Kidney epithelial cell (primary cell): ENCODE results near the gene MRPL51. TPM values are rescaled to one million over a fixed set of nuclear protein-coding genes. Genes with fewer than 3 reads are reported as not detected.

Experiments
- DNase-seq: peaks from one replicate; pipeline ENCODE4 v3.0.0-alpha.2; 2010; ENCODE audit warnings: low read depth
- H3K27me3 ChIP-seq: 2 replicates; pipeline ENCODE4 v1.6.0; 2011; ENCODE audit warnings: low read length; ENCODE audit not compliant: control insufficient read depth, insufficient read depth
- H3K36me3 ChIP-seq: 2 replicates; pipeline ENCODE4 v1.5.1; 2011; ENCODE audit warnings: low read length; ENCODE audit not compliant: control insufficient read depth, insufficient read depth
- H3K4me3 ChIP-seq: 2 replicates; pipeline ENCODE4 v1.5.1; 2011; ENCODE audit warnings: low read depth, mild to moderate bottlenecking, control low read depth, low read length
- total RNA-seq: library from RNA; depleted of rRNA; stranded (reverse); fragments of >200 nt; gene quantifications from 2 replicates; pipeline ENCODE4 v1.2.3, GENCODE V29; 2015
- TF ChIP-seq, protein P1 (sequence below): IDR thresholded peaks from 2 replicates; pipeline ENCODE4 v1.5.1; 2011; ENCODE audit warnings: mild to moderate bottlenecking, moderate library complexity, low read length, control low read depth, inconsistent platforms; ENCODE audit not compliant: insufficient read depth, poor library complexity, severe bottlenecking

The MRPL51 gene
- total RNA-seq, 1 donor from 2014 or later = 78.3 TPM

GRCh38 chr12:6444031-6444430 lies 49.0 kb downstream of the MRPL51 start:
- H3K4me3 ChIP-seq = no peak overlapping the region
- DNase-seq = no peak
- TF ChIP-seq, protein P1, sequence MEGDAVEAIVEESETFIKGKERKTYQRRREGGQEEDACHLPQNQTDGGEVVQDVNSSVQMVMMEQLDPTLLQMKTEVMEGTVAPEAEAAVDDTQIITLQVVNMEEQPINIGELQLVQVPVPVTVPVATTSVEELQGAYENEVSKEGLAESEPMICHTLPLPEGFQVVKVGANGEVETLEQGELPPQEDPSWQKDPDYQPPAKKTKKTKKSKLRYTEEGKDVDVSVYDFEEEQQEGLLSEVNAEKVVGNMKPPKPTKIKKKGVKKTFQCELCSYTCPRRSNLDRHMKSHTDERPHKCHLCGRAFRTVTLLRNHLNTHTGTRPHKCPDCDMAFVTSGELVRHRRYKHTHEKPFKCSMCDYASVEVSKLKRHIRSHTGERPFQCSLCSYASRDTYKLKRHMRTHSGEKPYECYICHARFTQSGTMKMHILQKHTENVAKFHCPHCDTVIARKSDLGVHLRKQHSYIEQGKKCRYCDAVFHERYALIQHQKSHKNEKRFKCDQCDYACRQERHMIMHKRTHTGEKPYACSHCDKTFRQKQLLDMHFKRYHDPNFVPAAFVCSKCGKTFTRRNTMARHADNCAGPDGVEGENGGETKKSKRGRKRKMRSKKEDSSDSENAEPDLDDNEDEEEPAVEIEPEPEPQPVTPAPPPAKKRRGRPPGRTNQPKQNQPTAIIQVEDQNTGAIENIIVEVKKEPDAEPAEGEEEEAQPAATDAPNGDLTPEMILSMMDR = no peak
- no peaks in the 10 kb centered on the region for H3K36me3 ChIP-seq
- H3K27me3 ChIP-seq = no peaks in the 10 kb centered on the region

DNA sequence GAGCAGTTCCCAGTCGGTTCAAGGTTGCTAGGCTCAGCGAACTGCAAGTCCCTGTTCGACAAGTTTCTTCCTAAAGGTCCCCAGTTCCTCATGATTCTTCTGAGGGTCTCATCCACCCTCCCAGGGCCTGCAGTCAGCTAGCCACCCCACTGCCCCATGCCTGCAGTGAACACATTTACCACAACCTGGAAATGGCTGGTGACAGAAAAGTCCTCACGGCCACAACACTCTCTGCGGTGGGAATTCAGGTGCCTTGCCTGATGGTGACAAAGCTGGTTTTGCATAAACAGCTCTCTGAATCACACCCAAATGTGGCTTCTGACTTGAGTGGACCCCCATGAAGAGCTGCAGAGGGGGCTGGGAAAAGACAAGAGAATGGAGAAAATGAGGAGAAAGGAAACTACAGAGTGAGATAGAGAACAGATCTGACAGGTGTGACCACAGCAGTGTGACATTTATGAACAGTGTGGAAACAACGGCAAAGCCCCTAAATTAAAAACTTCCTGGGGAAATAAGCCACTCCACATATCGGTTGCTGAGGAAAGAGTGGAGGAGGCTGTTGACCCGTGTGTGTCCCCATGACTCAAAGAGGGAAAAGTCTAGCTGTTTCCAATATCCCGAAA lies 49.6 kb downstream of the MRPL51 start:
- TF ChIP-seq, protein P1 = no peak
- no peak overlapping the region for H3K4me3 ChIP-seq
- no peak for DNase-seq
- no peaks in the 10 kb centered on the region for H3K36me3 ChIP-seq
- no peaks in the 10 kb centered on the region for H3K27me3 ChIP-seq

GRCh38 chr12:6442836-6443235 lies 50.2 kb downstream of the MRPL51 start:
- DNase-seq = no peak
- no peaks in the 10 kb centered on the region for H3K27me3 ChIP-seq
- TF ChIP-seq, protein P1 = no peak
- no peak overlapping the region for H3K4me3 ChIP-seq
- H3K36me3 ChIP-seq = no peaks in the 10 kb centered on the region

Other genes starting within 250 kb of the MRPL51 start
- gene PLEKHG6, start 182.6 kb downstream of the MRPL51 start, total RNA-seq = 2.3 and 3.3 TPM in 2 replicates
- 115 and 143 TPM in 2 replicates for gene TNFRSF1A, start 151.2 kb downstream of the MRPL51 start, total RNA-seq
- 10.4 and 11.1 TPM in 2 replicates for gene SCNN1A, start 117.7 kb downstream of the MRPL51 start, total RNA-seq
- gene LTBR, start 109.1 kb downstream of the MRPL51 start, total RNA-seq = 134 and 219 TPM in 2 replicates
- not detected in 2 replicates for gene CD27, start 48.3 kb downstream of the MRPL51 start, total RNA-seq
- 14.4 and 18.9 TPM in 2 replicates for gene TAPBPL, start 41.2 kb downstream of the MRPL51 start, total RNA-seq
- 1.6 and 4.8 TPM in 2 replicates for gene VAMP1, start 22.6 kb downstream of the MRPL51 start, total RNA-seq
- gene NCAPD2, start 840 bp upstream of the MRPL51 start, total RNA-seq = 62.3 and 98.0 TPM in 2 replicates
- 3,951 and 4,700 TPM in 2 replicates for gene GAPDH, start 41.3 kb upstream of the MRPL51 start, total RNA-seq
- 9.9 and 12.4 TPM in 2 replicates for gene IFFO1, start 62.8 kb upstream of the MRPL51 start, total RNA-seq
- gene NOP2, start 75.0 kb upstream of the MRPL51 start, total RNA-seq = 52.4 and 62.2 TPM in 2 replicates
- 276 and 287 TPM in 2 replicates for gene CHD4, start 114.1 kb upstream of the MRPL51 start, total RNA-seq
- 3.8 and 5.2 TPM in 2 replicates for gene LPAR5, start 142.7 kb upstream of the MRPL51 start, total RNA-seq
- 0.75 and 0.89 TPM in 2 replicates for gene ACRBP, start 154.2 kb upstream of the MRPL51 start, total RNA-seq
- gene ING4, start 169.9 kb upstream of the MRPL51 start, total RNA-seq = 31.8 and 34.1 TPM in 2 replicates
- gene ZNF384, start 196.1 kb upstream of the MRPL51 start, total RNA-seq = 34.0 and 36.6 TPM in 2 replicates
- 0.07 and 0.13 TPM in 2 replicates for gene PIANP, start 207.6 kb upstream of the MRPL51 start, total RNA-seq
- 65.2 and 69.1 TPM in 2 replicates for gene COPS7A, start 230.8 kb upstream of the MRPL51 start, total RNA-seq